ENCODE results near the gene OPHN1. TPM values are rescaled to one million over a fixed set of nuclear protein-coding genes. Genes with fewer than 3 reads are reported as not detected.

Gene OPHN1
- total and polyA plus RNA-seq, 10 of the 15 experiments (the other 5 are each of a cell fraction or from before 2014, with no cell fraction given), result under 0.01 to 0.03 (median 0.03) TPM; not detected in 6

GRCh38 chrX:68440442-68440841 lies 7.1 kb upstream of the OPHN1 start (continued):
- TF ChIP-seq ZBTB40 (IDR thresholded peaks at IDR 0.05; ENCODE audit: borderline replicate concordance), result no peak
- TF ChIP-seq MTA2 (IDR thresholded peaks at IDR 0.05; ENCODE audit: low read depth), result no peak
- TF ChIP-seq E4F1 (IDR thresholded peaks at IDR 0.05; ENCODE audit: borderline replicate concordance, partially characterized antibody), result no peak
- no peak for TF ChIP-seq BHLHE40 (IDR thresholded peaks at IDR 0.05; ENCODE audit: borderline replicate concordance in 1 of 2, low read depth in 2 of 2, low read length in 1 of 2)
- TF ChIP-seq RELB (IDR thresholded peaks at IDR 0.05; ENCODE audit: low read depth), result no peak
- no peak for TF ChIP-seq CEBPZ (IDR thresholded peaks at IDR 0.05; ENCODE audit: low read depth, low read length)
- TF ChIP-seq PAX8 (IDR thresholded peaks at IDR 0.05), result no peak
- no peak for TF ChIP-seq EP300 (IDR thresholded peaks at IDR 0.05; ENCODE audit: borderline replicate concordance in 1 of 2, control insufficient read depth in 1 of 2, low read depth in 2 of 2, low read length in 2 of 2)
- TF ChIP-seq FOS (IDR thresholded peaks at IDR 0.05; ENCODE audit: borderline replicate concordance, extremely low read depth, insufficient read length), result no peak
